ENCODE data around the gene FIGNL1. TPM values are rescaled to one million over a fixed set of nuclear protein-coding genes. Genes with fewer than 3 reads are reported as not detected.

The FIGNL1 gene
- total RNA-seq, 4 donors from 2014 or later, result 6.6 to 22.8 (median 22.1) TPM

- intact Hi-C loops (cut with DNase I), result no loop called here
- no peak for DNase-seq
- peaks cover 0 to 4% (median 0%) of the 10 kb centered on the region in 3 donors for H3K36me3 ChIP-seq
Observed at GRCh38 chr7:50405221-50405620, 44.9 kb downstream of the FIGNL1 start.

GRCh38 chr7:50404392-50404791 lies 45.8 kb downstream of the FIGNL1 start:
- Histone ChIP-seq H3K36me3 (peaks cover 0 to 6% (median 0%) of the 10 kb centered on the region in 3 donors), H3K4me1 (peaks cover 0 to 8% (median 0%) of the 10 kb centered on the region in 3 donors), H3K27me3 (peaks cover 0 to 55% (median 0%) of the 10 kb centered on the region in 4 donors), H3K27ac (no peak overlapping the region), H3K9me3 (no peaks in the 10 kb centered on the region), H3K4me3 (no peak overlapping the region)
- no peak for TF ChIP-seq CTCF (IDR thresholded peaks at IDR 0.05)
- no peak for TF ChIP-seq POLR2A (IDR thresholded peaks at IDR 0.05)
- intact Hi-C loops (cut with DNase I), result no loop called here
- 73 to 79% methylated on average over 6 to 7 of the region's 7 CpGs for WGBS, 2 donors
- no peak for DNase-seq

More at GRCh38 chr7:50405221-50405620, 44.9 kb downstream of the FIGNL1 start:
- Histone ChIP-seq H3K9me3 (no peaks in the 10 kb centered on the region), H3K27ac (no peak overlapping the region), H3K4me3 (no peak overlapping the region), H3K27me3 (peaks cover 0 to 46% (median 0%) of the 10 kb centered on the region in 4 donors), H3K4me1 (peaks cover 0 to 2% (median 0%) of the 10 kb centered on the region in 3 donors)
- TF ChIP-seq CTCF (IDR thresholded peaks at IDR 0.05) (no peak), POLR2A (IDR thresholded peaks at IDR 0.05) (no peak)
- WGBS, 2 donors, result 60 to 72% methylated on average over 7 of the region's 7 CpGs

DNA sequence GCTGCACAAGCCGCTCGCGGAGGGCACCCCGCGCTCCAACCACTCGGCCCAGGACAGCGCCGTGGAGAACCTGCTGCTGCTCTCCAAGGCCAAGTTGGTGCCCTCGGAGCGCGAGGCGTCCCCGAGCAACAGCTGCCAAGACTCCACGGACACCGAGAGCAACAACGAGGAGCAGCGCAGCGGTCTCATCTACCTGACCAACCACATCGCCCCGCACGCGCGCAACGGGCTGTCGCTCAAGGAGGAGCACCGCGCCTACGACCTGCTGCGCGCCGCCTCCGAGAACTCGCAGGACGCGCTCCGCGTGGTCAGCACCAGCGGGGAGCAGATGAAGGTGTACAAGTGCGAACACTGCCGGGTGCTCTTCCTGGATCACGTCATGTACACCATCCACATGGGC lies 50.0 kb downstream of the FIGNL1 start:
- no peak for TF ChIP-seq POLR2A (IDR thresholded peaks at IDR 0.05)
- no peak for TF ChIP-seq CTCF (IDR thresholded peaks at IDR 0.05)
- Histone ChIP-seq H3K27me3 (peaks cover 0 to 60% (median 0%) of the 10 kb centered on the region in 4 donors), H3K27ac (no peak overlapping the region), H3K9me3 (no peaks in the 10 kb centered on the region), H3K4me1 (peaks cover 0 to 8% (median 2%) of the 10 kb centered on the region in 3 donors), H3K4me3 (no peak overlapping the region), H3K36me3 (peaks cover 0 to 6% (median 0%) of the 10 kb centered on the region in 3 donors)
- intact Hi-C loops (cut with DNase I), result no loop called here
- DNase-seq, result no peak
- 27 to 47% methylated on average over 5 to 20 of the region's 41 CpGs for WGBS, 2 donors

- DNase-seq, result no peak
- Histone ChIP-seq H3K36me3 (peaks cover 0 to 6% (median 0%) of the 10 kb centered on the region in 3 donors), H3K4me3 (no peak overlapping the region), H3K4me1 (peaks cover 0 to 8% (median 2%) of the 10 kb centered on the region in 3 donors), H3K9me3 (no peaks in the 10 kb centered on the region), H3K27me3 (peaks cover 0 to 60% (median 0%) of the 10 kb centered on the region in 4 donors), H3K27ac (no peak overlapping the region)
- intact Hi-C loops (cut with DNase I), result no loop called here
- whole genome bisulfite sequencing, 2 donors, result 83 to 89% methylated on average over 8 of the region's 21 CpGs
- TF ChIP-seq POLR2A (IDR thresholded peaks at IDR 0.05) (no peak), CTCF (IDR thresholded peaks at IDR 0.05) (no peak)
Observed at GRCh38 chr7:50399635-50400034, 50.5 kb downstream of the FIGNL1 start.

GRCh38 chr7:50399206-50399605 lies 50.9 kb downstream of the FIGNL1 start:
- WGBS, 2 donors, result 73 to 76% methylated on average over 1 of the region's 1 CpG
- no peaks in the 10 kb centered on the region for H3K9me3 ChIP-seq
- intact Hi-C loops (cut with DNase I), result no loop called here

More at GRCh38 chr7:50399206-50399605, 50.9 kb downstream of the FIGNL1 start:
- H3K27ac ChIP-seq, result no peak overlapping the region
- H3K4me1 ChIP-seq, result peaks cover 0 to 8% (median 2%) of the 10 kb centered on the region in 3 donors
- DNase-seq, result no peak
- H3K36me3 ChIP-seq, result peaks cover 0 to 6% (median 0%) of the 10 kb centered on the region in 3 donors
- peaks cover 0 to 60% (median 0%) of the 10 kb centered on the region in 4 donors for H3K27me3 ChIP-seq
- no peak overlapping the region for H3K4me3 ChIP-seq
- no peak for TF ChIP-seq CTCF (IDR thresholded peaks at IDR 0.05)
- TF ChIP-seq POLR2A (IDR thresholded peaks at IDR 0.05), result no peak
